HepG2 (cell line): ENCODE data around the gene GPR27.

ENCODE experiments used
- CENPX ChIP-seq: sonication (generic); formaldehyde crosslinking; IDR thresholded peaks from 2 replicates; pipeline ENCODE4 v1.9.0; 2021; ENCODE audit warnings: mild to moderate bottlenecking, missing genetic modification reagents, moderate library complexity
- CHCHD3 ChIP-seq: sonication (generic); formaldehyde crosslinking; IDR thresholded peaks from 2 replicates; pipeline ENCODE4 v1.8.0; 2022; ENCODE audit warnings: mild to moderate bottlenecking, missing genetic modification reagents, moderate library complexity
- YY1 ChIP-seq: IDR thresholded peaks from 2 replicates; pipeline ENCODE4 v1.6.1; 2011; ENCODE audit warnings: low read length, low read depth, moderate library complexity, mild to moderate bottlenecking; ENCODE audit not compliant: insufficient read depth, insufficient replicate concordance

DNA sequence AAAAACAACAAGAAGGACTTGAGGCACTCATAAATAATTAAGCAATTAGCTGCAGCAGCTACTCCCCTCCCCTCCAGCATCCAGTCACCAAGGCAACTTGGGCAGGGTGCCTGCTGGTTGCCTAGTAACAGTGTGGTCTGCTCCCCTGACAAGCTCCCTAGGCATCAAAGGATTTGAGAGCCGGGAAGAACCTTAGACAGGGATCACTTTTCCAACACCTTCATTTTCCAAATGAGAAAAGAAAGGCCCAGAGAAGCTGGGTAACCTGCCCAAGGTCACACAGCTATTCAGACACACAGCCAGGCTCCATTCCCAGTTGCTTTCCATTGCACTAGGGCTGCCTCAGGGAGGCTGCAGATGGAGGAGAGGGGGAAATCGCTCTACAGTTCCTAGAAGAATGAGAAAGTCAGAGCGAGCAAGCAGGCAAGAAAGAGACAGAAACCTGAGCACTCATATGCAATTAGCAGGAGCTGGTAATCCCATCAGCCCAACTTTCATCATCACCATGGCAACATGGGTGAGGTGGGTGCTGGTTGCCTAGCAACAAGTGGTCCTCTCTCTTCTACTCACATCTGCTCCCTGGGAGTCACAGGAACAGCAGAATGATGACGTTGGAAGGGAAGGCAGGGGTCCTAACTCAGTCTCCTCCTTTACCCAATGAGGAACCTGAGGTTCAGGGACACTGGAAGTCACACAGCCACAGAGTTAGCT, 24.9 kb upstream of the GPR27 start:
- TF ChIP-seq YY1 (no peak), CHCHD3 (CRISPR knock-in tag) (no peak), CENPX (no peak)
